SK-N-MC (cell line): Measurements from ENCODE around the gene CSRNP2.

ENCODE experiments used
- DNase-seq: peaks from one replicate; pipeline ENCODE4 v3.0.0-alpha.2; 2011; ENCODE audit warnings: low read depth, low spot score
- H3K27ac ChIP-seq: fragments of 200-600 bp; sonication (generic); 2 replicates; pipeline ENCODE4 v1.5.1; 2016; ENCODE audit warnings: mixed run types
- H3K36me3 ChIP-seq: fragments of 200-600 bp; sonication (generic); 2 replicates; pipeline ENCODE4 v1.6.1; 2017; ENCODE audit warnings: antibody characterized with exemption, low read length, mixed read lengths; ENCODE audit not compliant: insufficient read depth
- H3K4me3 ChIP-seq: fragments of 200-600 bp; sonication (generic); 2 replicates; pipeline ENCODE4 v1.5.1; 2016
- H3K9ac ChIP-seq: fragments of 200-600 bp; sonication (generic); 2 replicates; pipeline ENCODE4 v1.8.0; 2017; ENCODE audit warnings: mixed run types, mixed read lengths; ENCODE audit not compliant: insufficient read length
- H3K9me3 ChIP-seq: fragments of 200-600 bp; sonication (generic); 2 replicates; pipeline ENCODE4 v1.6.1; 2017; ENCODE audit warnings: low read depth, mild to moderate bottlenecking, antibody characterized with exemption, low read length, moderate library complexity, mixed read lengths
- EZH2 ChIP-seq: fragments of 200-600 bp; sonication (generic); IDR thresholded peaks from one replicate; pipeline ENCODE4 v1.6.1; 2017; ENCODE audit warnings: antibody characterized with exemption
- FOXP2 ChIP-seq: optimal IDR thresholded peaks from 2 replicates; pipeline ENCODE3; 2011; ENCODE audit warnings: mild to moderate bottlenecking, moderate library complexity; ENCODE audit not compliant: insufficient read depth; ENCODE audit errors: extremely low read length, control extremely low read depth
- POLR2AphosphoS5 ChIP-seq: IDR thresholded peaks from 2 replicates; pipeline ENCODE4 v1.6.1; 2012; ENCODE audit warnings: mild to moderate bottlenecking, low read depth, low read length, borderline replicate concordance

CSRNP2 gene

GRCh38 chr12:51027342-51027835, 56.0 kb downstream of the CSRNP2 start:
- no peak for TF ChIP-seq EZH2
- TF ChIP-seq FOXP2 = no peak
- TF ChIP-seq POLR2AphosphoS5 = no peak
- DNase-seq = no peak
- Histone ChIP-seq H3K27ac (no peak overlapping the region), H3K9ac (no peak overlapping the region), H3K36me3 (no peaks in the 10 kb centered on the region), H3K9me3 (no peaks in the 10 kb centered on the region), H3K4me3 (peak overlapping the region; percentile 69)

DNA sequence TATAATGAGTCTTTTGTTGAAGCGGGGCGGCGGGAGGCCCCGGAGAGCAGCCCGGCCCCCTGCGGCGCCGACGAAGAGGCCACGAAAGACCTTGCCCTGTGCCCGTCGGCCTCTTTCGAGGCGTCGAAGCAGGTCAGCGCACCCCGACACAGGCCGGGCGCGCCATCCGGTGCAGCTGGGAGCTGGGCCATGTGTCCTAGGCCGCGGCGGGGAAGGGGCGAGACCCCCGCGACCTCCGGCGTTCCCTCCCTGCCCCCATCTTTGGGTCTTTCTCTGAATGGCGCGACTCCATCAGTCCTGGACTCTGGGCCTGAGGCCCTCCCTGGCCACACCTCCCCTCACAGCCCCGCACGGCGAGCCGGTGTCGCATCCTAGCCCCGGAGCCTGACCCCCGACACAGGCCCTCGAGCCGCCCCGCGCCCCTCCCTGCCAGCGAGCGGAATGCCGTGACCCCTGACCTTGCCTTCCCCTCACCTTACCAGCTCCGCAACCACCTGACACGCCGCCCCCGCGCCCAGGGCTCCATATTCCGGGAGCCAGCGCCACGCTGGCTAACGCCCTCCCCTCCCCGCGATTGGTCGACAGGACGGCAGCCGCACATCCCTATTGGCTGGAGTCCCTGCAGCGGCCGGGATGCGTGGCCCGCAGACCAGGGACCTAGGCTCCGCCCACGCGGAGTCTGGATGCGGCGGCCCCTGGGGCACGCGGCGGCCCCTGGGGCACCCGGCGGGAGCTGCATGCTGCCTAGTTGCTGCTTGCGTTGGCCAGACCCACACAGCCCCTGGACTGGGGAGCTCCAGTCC, 57.4 kb downstream of the CSRNP2 start, which contains the start of gene SLC11A2:
TSS of gene SLC11A2 (minus strand) at position 549 of the 803 bp plus-strand sequence. CDS start 15,656 bp downstream, outside the sequence.
- H3K36me3 ChIP-seq = no peaks in the 10 kb centered on the region
- H3K9me3 ChIP-seq = no peaks in the 10 kb centered on the region
- H3K27ac ChIP-seq = peak within 1 kb of the TSS; percentile 34; the same call in 1 of the 2 replicates
- H3K4me3 ChIP-seq = peak within 1 kb of the TSS; percentile 90
- H3K9ac ChIP-seq = peak within 1 kb of the TSS; percentile 79
- TF ChIP-seq POLR2AphosphoS5 (peak; percentile 67; the same call in 1 of the 2 replicates), EZH2 (no peak), FOXP2 (no peak)
- DNase-seq = no peak

DNA sequence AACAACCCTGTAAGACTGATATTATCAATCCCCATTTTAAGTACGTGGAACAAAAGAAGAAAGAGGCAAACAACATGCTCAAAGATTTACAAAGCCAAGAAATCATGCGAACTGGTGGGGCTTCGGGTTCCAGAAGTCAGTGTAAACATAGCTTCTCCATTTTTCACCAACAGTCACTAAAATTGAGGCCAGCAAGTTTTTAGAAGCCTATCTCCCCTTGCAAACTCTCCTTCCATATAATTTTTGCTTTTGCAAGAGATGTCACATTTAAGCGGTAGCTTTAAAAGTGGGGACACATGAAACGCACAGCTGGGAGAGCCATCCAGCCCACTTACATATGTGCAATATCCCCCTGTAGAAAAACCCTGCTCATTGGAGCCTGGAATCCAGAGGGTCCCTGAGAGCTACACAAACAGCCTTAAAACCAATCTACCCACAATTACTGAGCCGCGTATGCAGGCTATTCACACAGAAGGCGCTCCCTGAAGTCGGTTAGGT, 58.0 kb downstream of the CSRNP2 start:
- peak overlapping the region; percentile 90 for H3K4me3 ChIP-seq
- no peaks in the 10 kb centered on the region for H3K9me3 ChIP-seq
- no peaks in the 10 kb centered on the region for H3K36me3 ChIP-seq
- H3K9ac ChIP-seq = peak overlapping the region; percentile 79
- no peak for DNase-seq
- H3K27ac ChIP-seq = peak overlapping the region; percentile 34; the same call in 1 of the 2 replicates
- TF ChIP-seq POLR2AphosphoS5 (no peak), FOXP2 (no peak), EZH2 (no peak)

DNA sequence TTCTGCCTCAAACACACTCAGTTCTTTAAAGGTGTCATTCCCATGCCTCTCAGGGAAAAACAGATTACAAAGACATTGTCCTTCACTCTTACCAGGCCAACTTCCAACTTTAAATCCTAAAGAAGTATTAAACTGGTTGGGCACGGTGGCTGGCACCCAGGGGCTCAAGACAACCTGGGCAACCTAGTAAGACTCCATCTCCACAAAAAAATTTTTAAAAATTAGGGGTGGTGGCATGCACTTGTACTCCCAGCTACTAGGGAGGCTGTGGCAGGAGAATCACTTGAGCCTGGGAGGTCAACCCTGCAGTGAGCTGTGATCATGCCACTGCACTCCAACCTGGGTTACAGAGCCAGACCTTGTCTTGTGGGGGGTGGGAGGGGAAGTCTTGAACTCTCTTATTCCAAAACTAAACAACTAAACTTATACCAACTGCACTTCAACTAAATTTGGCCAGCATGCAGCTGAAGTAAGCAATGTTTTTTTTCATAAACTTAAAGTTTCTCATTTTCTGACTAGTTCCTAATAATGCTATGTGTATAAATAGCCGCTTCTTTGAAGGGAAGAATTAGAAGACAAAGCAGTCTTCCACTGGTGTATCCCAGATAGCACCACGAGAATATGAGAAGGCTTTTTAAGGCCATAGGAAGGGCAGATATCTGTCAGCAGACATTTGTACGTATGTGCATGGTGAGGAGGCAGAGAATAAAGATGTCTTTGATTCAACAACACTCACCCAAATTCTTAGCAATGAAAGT, 59.6 kb downstream of the CSRNP2 start:
- no peak overlapping the region for H3K27ac ChIP-seq
- H3K9me3 ChIP-seq = no peaks in the 10 kb centered on the region
- DNase-seq = no peak
- H3K4me3 ChIP-seq = no peak overlapping the region
- TF ChIP-seq POLR2AphosphoS5 (no peak), FOXP2 (no peak), EZH2 (no peak)
- no peak overlapping the region for H3K9ac ChIP-seq
- H3K36me3 ChIP-seq = no peaks in the 10 kb centered on the region

GRCh38 chr12:51021694-51022093, 61.7 kb downstream of the CSRNP2 start:
- Histone ChIP-seq H3K36me3 (no peaks in the 10 kb centered on the region), H3K9ac (no peak overlapping the region), H3K27ac (no peak overlapping the region), H3K9me3 (no peaks in the 10 kb centered on the region), H3K4me3 (no peak overlapping the region)
- TF ChIP-seq POLR2AphosphoS5 (no peak), EZH2 (no peak), FOXP2 (no peak)
- DNase-seq = no peak

DNA sequence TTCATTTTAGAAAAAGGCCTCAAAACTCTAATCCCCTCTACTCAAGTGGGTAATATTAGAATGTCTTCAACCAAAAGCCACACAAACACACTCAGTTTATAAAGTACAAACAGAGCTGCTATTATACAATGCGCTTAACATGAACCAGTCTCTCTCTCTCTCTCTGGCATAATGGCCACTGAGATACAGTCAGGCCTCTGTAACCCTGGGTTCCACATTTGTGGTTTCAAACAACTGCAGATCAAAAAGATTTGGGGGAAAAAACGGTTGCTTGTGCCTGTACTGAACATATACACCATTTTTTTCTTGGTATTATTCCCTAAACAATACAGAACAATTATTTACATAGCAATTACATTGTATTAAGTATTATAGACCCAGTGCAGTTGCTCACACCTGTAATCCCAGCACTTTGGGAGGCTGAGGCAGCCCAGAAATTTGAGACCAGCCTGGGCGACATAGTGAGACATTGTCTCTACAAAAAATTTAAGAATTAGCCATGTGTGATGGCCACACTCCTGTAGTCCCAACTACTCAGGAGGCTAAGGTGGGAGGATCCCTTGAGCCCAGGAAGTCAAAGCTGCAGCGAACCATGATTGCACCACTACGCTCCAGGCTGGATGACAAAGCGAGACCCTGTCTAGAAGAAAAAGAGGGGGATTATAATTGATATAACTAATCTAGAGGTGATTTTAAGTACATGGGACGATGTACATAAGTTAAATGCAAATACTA, 62.8 kb downstream of the CSRNP2 start:
- no peak overlapping the region for H3K4me3 ChIP-seq
- DNase-seq = no peak
- no peak overlapping the region for H3K27ac ChIP-seq
- no peaks in the 10 kb centered on the region for H3K36me3 ChIP-seq
- H3K9me3 ChIP-seq = no peaks in the 10 kb centered on the region
- TF ChIP-seq EZH2 (no peak), FOXP2 (no peak), POLR2AphosphoS5 (no peak)
- H3K9ac ChIP-seq = no peak overlapping the region

DNA sequence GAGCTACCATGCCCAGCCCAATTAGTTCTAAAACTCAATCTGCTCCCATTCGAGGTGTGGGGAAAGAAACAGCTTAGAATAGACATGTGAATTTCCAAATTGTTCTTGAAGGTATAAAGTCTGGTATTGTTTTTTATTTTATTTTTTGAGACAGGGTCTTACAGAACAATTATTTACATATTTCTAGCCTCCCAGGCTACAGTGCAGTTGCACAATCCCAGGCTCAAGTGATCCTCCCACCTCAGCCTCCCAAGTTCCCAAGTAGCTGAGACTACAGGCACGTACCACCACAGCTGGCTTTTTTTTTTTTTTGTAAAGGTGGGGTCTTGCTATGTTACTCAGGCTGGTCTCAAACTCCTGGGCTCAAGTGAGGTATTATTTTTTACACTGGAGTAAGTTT, 63.5 kb downstream of the CSRNP2 start:
- no peak for TF ChIP-seq EZH2
- TF ChIP-seq FOXP2 = no peak
- no peak for TF ChIP-seq POLR2AphosphoS5
- no peak for DNase-seq

DNA sequence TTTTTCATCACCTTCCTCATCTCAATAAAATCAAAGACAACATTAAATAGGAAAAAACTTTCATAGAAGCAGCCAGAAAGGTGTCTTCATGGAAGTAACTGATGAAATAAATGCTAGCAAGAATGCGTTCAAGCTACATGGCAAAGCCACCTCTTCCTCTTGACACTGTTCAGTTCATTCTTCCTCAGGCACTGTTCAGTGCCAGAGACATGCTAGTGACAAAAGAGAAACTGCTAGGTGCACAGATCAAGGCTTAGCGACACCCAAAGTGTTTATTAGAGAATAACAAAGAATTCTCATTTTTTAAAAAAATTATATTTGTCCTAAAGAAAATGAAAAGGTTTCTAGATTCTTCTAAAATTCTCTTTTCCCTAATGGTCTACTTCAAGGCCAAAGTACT, 64.4 kb downstream of the CSRNP2 start:
- TF ChIP-seq FOXP2 (no peak), EZH2 (no peak), POLR2AphosphoS5 (no peak)
- H3K27ac ChIP-seq = no peak overlapping the region

More for the DNA sequence above, 63.5 kb downstream of the CSRNP2 start:
- no peak overlapping the region for H3K9ac ChIP-seq
- H3K4me3 ChIP-seq = no peak overlapping the region
- no peaks in the 10 kb centered on the region for H3K9me3 ChIP-seq
- no peaks in the 10 kb centered on the region for H3K36me3 ChIP-seq
- no peak overlapping the region for H3K27ac ChIP-seq

More for the DNA sequence above, 64.4 kb downstream of the CSRNP2 start:
- H3K36me3 ChIP-seq = no peaks in the 10 kb centered on the region
- DNase-seq = no peak
- H3K9me3 ChIP-seq = no peaks in the 10 kb centered on the region
- no peak overlapping the region for H3K9ac ChIP-seq
- H3K4me3 ChIP-seq = no peak overlapping the region
